Ovary (tissue), 3 donors: ENCODE results near the gene GLIPR1.

ENCODE experiments used
- CTCF ChIP-seq, 3 donors: fragments of 450-650 bp in 2 of 3; fragments of 200-600 bp in 1 of 3; IDR thresholded peaks; one replicate each; pipeline versions ENCODE4 v1.5.1 to v1.8.0; 2016 to 2022; ENCODE audit warnings: antibody characterized with exemption in 3 of 3, mild to moderate bottlenecking in 1 of 3
- POLR2A ChIP-seq: fragments of 450-650 bp; IDR thresholded peaks from one replicate; pipeline ENCODE4 v1.6.1; 2017; ENCODE audit warnings: antibody characterized with exemption, mild to moderate bottlenecking, moderate library complexity
- donor health status: DM: no; HTN: no; CAD: no.

- TF ChIP-seq CTCF (IDR thresholded peaks at IDR 0.05): no peak
- no peak for TF ChIP-seq POLR2A
These were observed 36.8 kb upstream of the GLIPR1 start for GRCh38 chr12:75443709-75444108.
